K562 (cell line): ENCODE results near the gene SMAD3. TPM values are rescaled to one million over a fixed set of nuclear protein-coding genes. Genes with fewer than 3 reads are reported as not detected.

ENCODE experiments used
- ATAC-seq: fragments of 200-7000 bp; cut with Tn5 transposase; 3 replicates; pipeline ENCODE4 v1.9.1; 2020; ENCODE audit warnings: moderate library complexity
- BruUV-seq: library from RNA; stranded (reverse); fragments of 400-500 nt; replicated peaks from 2 replicates; lab custom pipeline; 2021; lab: Mats Ljungman, UMichigan
- CTCF ChIA-PET: fragments of 300-600 bp; formaldehyde crosslinking; extraction: SDS; loops from one replicate; lab custom pipeline; 2021; ENCODE audit warnings: low intra/inter-chr PET ratio; lab: Yijun Ruan, JAX
- POLR2A ChIA-PET: fragments of 300-600, 350-650 bp; sonication (Branson Sonifier 250); formaldehyde crosslinking; extraction: SDS; loops from one replicate; lab custom pipeline; 2021; ENCODE audit warnings: antibody characterized with exemption, inconsistent platforms; lab: Yijun Ruan, JAX
- DNase-seq, 4 experiments: peaks; one replicate each; pipeline versions ENCODE4 v3.0.0 to v3.0.0-alpha.2; 2011 to 2018; ENCODE audit warnings: low spot score in 3 of 4, mixed read lengths in 3 of 4; ENCODE audit errors: extremely low read depth in 1 of 4
- FAIRE-seq: peaks from 2 replicates; lab custom pipeline; 2011; peaks lifted over from hg19 to GRCh38; lab: Jason Lieb, UNC
- H2AFZ ChIP-seq: 2 replicates; pipeline ENCODE4 v1.6.0; 2011; ENCODE audit warnings: low read depth, low read length, control low read depth, inconsistent platforms
- H3K27ac ChIP-seq: fragments of 200-600 bp; 3 replicates; pipeline ENCODE4 v1.8.0; 2011; ENCODE audit warnings: low read depth, mild to moderate bottlenecking, control low read depth, inconsistent platforms, low read length, moderate library complexity, mixed read lengths; ENCODE audit errors: extremely low read depth
- H3K27me3 ChIP-seq, 2 experiments: fragments of 300-600 bp in 1 of 2; 2 replicates in 1 of 2; 3 replicates in 1 of 2; pipeline versions ENCODE4 v1.6.0 to v1.8.0; 2011; ENCODE audit warnings: inconsistent platforms in 2 of 2, low read length in 2 of 2, mild to moderate bottlenecking in 1 of 2, mixed read lengths in 1 of 2, moderate library complexity in 1 of 2; ENCODE audit not compliant: control insufficient read depth in 2 of 2, insufficient read depth in 2 of 2
- H3K36me3 ChIP-seq: fragments of 300-600 bp; 3 replicates; pipeline ENCODE4 v1.8.0; 2011; ENCODE audit warnings: mild to moderate bottlenecking, low read length, inconsistent platforms; ENCODE audit not compliant: control insufficient read depth, insufficient read depth
- H3K4me1 ChIP-seq, 2 experiments: fragments of 200-600 bp in 1 of 2; replicated peaks in 1 of 2; 2 replicates in 1 of 2; 3 replicates in 1 of 2; pipeline versions ENCODE4 v1.5.1 to v1.8.0; 2011; ENCODE audit warnings: inconsistent platforms in 2 of 2, low read length in 2 of 2, mild to moderate bottlenecking in 1 of 2, mixed read lengths in 1 of 2, moderate library complexity in 1 of 2; ENCODE audit not compliant: control insufficient read depth in 2 of 2, insufficient read depth in 2 of 2
- H3K4me2 ChIP-seq: 2 replicates; pipeline ENCODE4 v1.6.1; 2011; ENCODE audit warnings: low read length, control low read depth, inconsistent platforms, mixed read lengths; ENCODE audit not compliant: insufficient read depth
- H3K4me3 ChIP-seq: fragments of 200-600 bp; sonication (generic), shearing (Covaris generic); 2 replicates; pipeline ENCODE4 v1.5.1; 2016; ENCODE audit warnings: control low read depth, inconsistent platforms
- H3K79me2 ChIP-seq: fragments of 200-600 bp; 3 replicates; pipeline ENCODE4 v1.8.0; 2011; ENCODE audit warnings: low read length, inconsistent platforms; ENCODE audit not compliant: control insufficient read depth, insufficient read depth
- H3K9ac ChIP-seq, 2 experiments: 2 replicates each; pipeline versions ENCODE4 v1.6.0 to v1.6.1; 2011; ENCODE audit warnings: low read depth in 2 of 2, low read length in 2 of 2, control low read depth in 1 of 2, inconsistent platforms in 1 of 2, mild to moderate bottlenecking in 1 of 2, mixed read lengths in 1 of 2; ENCODE audit not compliant: insufficient read depth in 1 of 2
- H3K9me1 ChIP-seq: one replicate; pipeline ENCODE4 v1.6.0; 2011; ENCODE audit warnings: inconsistent platforms, mild to moderate bottlenecking, low read length, moderate library complexity; ENCODE audit not compliant: control insufficient read depth, insufficient read depth
- H3K9me3 ChIP-seq: replicated peaks from 2 replicates; pipeline ENCODE4 v1.5.1; 2011; ENCODE audit warnings: low read depth, low read length, inconsistent platforms; ENCODE audit not compliant: control insufficient read depth, insufficient read depth
- H4K20me1 ChIP-seq: replicated peaks from 2 replicates; pipeline ENCODE4 v1.6.1; 2011; ENCODE audit warnings: low read length, inconsistent platforms, mixed read lengths; ENCODE audit not compliant: control insufficient read depth, insufficient read depth
- ATF1 ChIP-seq, 2 experiments: fragments of 450-650 bp in 1 of 2; IDR thresholded peaks; 2 replicates each; pipeline ENCODE4 v1.6.1; 2016; ENCODE audit warnings: missing compliant biosample characterization in 1 of 2, missing genetic modification characterization in 1 of 2
- FIP1L1 ChIP-seq: fragments of 200-400 bp; formaldehyde crosslinking; IDR thresholded peaks from 2 replicates; pipeline ENCODE4 v1.6.1; 2018; ENCODE audit warnings: mild to moderate bottlenecking, low read depth, low read length; ENCODE audit not compliant: poor library complexity, severe bottlenecking
- NFRKB ChIP-seq: fragments of 450-650 bp; IDR thresholded peaks from 2 replicates; pipeline ENCODE4 v1.6.1; 2016; ENCODE audit warnings: low read depth
- PKNOX1 ChIP-seq: fragments of 450-650 bp; IDR thresholded peaks from 2 replicates; pipeline ENCODE4 v1.6.1; 2016
- PML ChIP-seq: IDR thresholded peaks from 2 replicates; pipeline ENCODE4 v1.6.1; 2012; ENCODE audit warnings: low read length, inconsistent platforms
- ZBTB11 ChIP-seq, 3 experiments: fragments of 200-800 bp in 1 of 3; fragments of 250-450 bp in 1 of 3; fragments of 450-650 bp in 1 of 3; sonication (Bioruptor Pico) in 1 of 3; sonication (Bioruptor generic) in 1 of 3; formaldehyde crosslinking in 1 of 3; IDR thresholded peaks; 2 replicates each; pipeline versions ENCODE4 v1.6.1 to v1.8.0; 2016 to 2022; ENCODE audit warnings: mild to moderate bottlenecking in 2 of 3, missing genetic modification characterization in 2 of 3, missing compliant biosample characterization in 1 of 3, moderate library complexity in 1 of 3
- ZBTB7A ChIP-seq: IDR thresholded peaks from 2 replicates; pipeline ENCODE4 v1.6.1; 2011; ENCODE audit warnings: low read depth, mild to moderate bottlenecking, low read length, moderate library complexity, borderline replicate concordance; ENCODE audit not compliant: control insufficient read depth
- ZFP91 ChIP-seq: sonication (generic); formaldehyde crosslinking; IDR thresholded peaks from 2 replicates; pipeline ENCODE4 v1.8.0; 2022; ENCODE audit warnings: mild to moderate bottlenecking, missing genetic modification reagents
- WGBS: fragments of 100-300 bp; shearing (Covaris generic); methylation state at CpG from one replicate; pipeline ENCODE4 v1.1.6; 2016; ENCODE audit warnings: low coverage, mixed read lengths; ENCODE audit not compliant: insufficient coverage; ENCODE audit errors: missing lambda C conversion rate; 5-methylcytosine and 5-hydroxymethylcytosine counted together
- in situ Hi-C: fragments of 300-500 bp; cut with MboI; formaldehyde crosslinking; loops from 4 replicates; pipeline ENCODE4 v1.15.0; 2018; ENCODE audit warnings: inconsistent platforms, mixed read lengths
- intact Hi-C: fragments of 100-400 bp; cut with micrococcal nuclease; formaldehyde crosslinking; loops from 2 replicates; pipeline ENCODE4 v1.14.2; 2022
- polyA plus RNA-seq, 8 experiments: library from polyadenylated mRNA; depleted of rRNA in 4 of 8; stranded (reverse) in 5 of 8; unstranded in 3 of 8; fragments of >200 nt; fragmentation: Nextera tagmentation in 2 of 8; fragmentation: Illumina TruSeq in 1 of 8; extraction: Ambion mirVana in 2 of 8; extraction: Trizol in 1 of 8; gene quantifications; 2 replicates each; pipeline versions ENCODE4 v1.2.1 to v1.2.3, GENCODE V29; 2011 to 2014; ENCODE audit warnings: inconsistent platforms in 1 of 8, missing spikeins in 1 of 8
- total RNA-seq, 7 experiments: library from RNA; depleted of rRNA in 6 of 7; stranded (reverse); fragments of >200 nt in 6 of 7; fragmentation: Illumina TruSeq in 2 of 7; extraction: Trizol in 2 of 7; gene quantifications; 2 replicates each; pipeline versions ENCODE4 v1.2.1 to v1.2.3, GENCODE V29; 2011 to 2021; ENCODE audit warnings: low replicate concordance in 1 of 7

SMAD3 gene
- total and polyA plus RNA-seq, 9 of the 15 experiments (the other 6 are each of a cell fraction or from before 2014, with no cell fraction given) = 4.3 to 39.2 (median 11.1) TPM

- FAIRE-seq (no peak), ATAC-seq (peak; percentile 62), DNase-seq (peak in 2 of 4 experiments; percentile 39 to 51)
- in situ Hi-C loops (no loop called here), intact Hi-C loops (no loop called here)
- WGBS = 47% methylated on average over 12 of the region's 13 CpGs
- peak overlapping the region; percentile 60 for H3K4me2 ChIP-seq
- H3K27ac ChIP-seq = peak overlapping the region; percentile 83; the same call in 2 of the 3 replicates
- ChIA-PET CTCF (no interaction called here), POLR2A (interaction anchor here (0.6 to 1.5 kb wide), 13 partner anchors 10 to 149 kb away, joined by 3 to 7 read pairs (median 4); no protein-coding TSS in a partner anchor)
- peak overlapping the region; percentile 15; the same call in 1 of the 2 replicates for H2AFZ ChIP-seq
- H3K79me2 ChIP-seq = peaks cover 49% of the 10 kb centered on the region
- H3K9ac ChIP-seq = peak overlapping the region; percentile 20 to 57; a peak in 3 of 4 replicates
- peaks cover 10% of the 10 kb centered on the region; the same call in 2 of the 3 replicates for H3K36me3 ChIP-seq
- no peaks in the 10 kb centered on the region for H3K9me1 ChIP-seq
- H3K27me3 ChIP-seq = no peaks in the 10 kb centered on the region
- no peak overlapping the region for H3K4me3 ChIP-seq
- H4K20me1 ChIP-seq = no peaks in the 10 kb centered on the region; the same call in 1 of the 2 replicates
- no TSS peak for BruUV-seq
- peaks cover 24 to 56% of the 10 kb centered on the region in 2 experiments for H3K4me1 ChIP-seq
- TF ChIP-seq PKNOX1 (peak; percentile 95), ZBTB11 (CRISPR knock-in tag; IDR thresholded peaks at IDR 0.05) (peak in 1 of 3 experiments; percentile 12; a peak in 1 of 6 replicates), NFRKB (0 out of 2 replicates have a peak, but pooled peaks have one; percentile 31), ZFP91 (CRISPR knock-in tag) (0 out of 2 replicates have a peak, but pooled peaks have one; percentile 33), ATF1 (CRISPR knock-in tag; IDR thresholded peaks at IDR 0.05) (no peak), ATF1 (tag; IDR thresholded peaks at IDR 0.05) (peak; percentile 54), FIP1L1 (no peak), ZBTB7A (peak; percentile 84), PML (no peak)
- no peaks in the 10 kb centered on the region for H3K9me3 ChIP-seq
Observed at GRCh38 chr15:67124911-67125588, 59.6 kb downstream of the SMAD3 start.
